Hippocampal formation (tissue), 2 donors: Measurements from ENCODE around the gene RHOT2.

Source experiments
- DNase-seq, 2 donors: peaks; one replicate each; lab custom pipeline; 2025; lab: John Stamatoyannopoulos, UW

Gene RHOT2

DNA sequence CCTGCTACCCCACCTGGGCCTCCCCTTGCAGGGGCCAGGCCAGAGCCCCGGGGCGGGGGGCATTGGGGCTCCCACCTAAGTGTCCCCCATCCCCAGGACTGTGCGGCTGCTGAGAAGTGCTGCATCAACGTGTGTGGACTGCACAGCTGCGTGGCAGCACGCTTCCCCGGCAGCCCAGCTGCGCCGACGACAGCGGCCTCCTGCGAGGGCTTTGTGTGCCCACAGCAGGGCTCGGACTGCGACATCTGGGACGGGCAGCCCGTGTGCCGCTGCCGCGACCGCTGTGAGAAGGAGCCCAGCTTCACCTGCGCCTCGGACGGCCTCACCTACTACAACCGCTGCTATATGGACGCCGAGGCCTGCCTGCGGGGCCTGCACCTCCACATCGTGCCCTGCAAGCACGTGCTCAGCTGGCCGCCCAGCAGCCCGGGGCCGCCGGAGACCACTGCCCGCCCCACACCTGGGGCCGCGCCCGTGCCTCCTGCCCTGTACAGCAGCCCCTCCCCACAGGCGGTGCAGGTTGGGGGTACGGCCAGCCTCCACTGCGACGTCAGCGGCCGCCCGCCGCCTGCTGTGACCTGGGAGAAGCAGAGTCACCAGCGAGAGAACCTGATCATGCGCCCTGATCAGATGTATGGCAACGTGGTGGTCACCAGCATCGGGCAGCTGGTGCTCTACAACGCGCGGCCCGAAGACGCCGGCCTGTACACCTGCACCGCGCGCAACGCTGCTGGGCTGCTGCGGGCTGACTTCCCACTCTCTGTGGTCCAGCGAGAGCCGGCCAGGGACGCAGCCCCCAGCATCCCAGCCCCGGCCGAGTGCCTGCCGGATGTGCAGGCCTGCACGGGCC, 35.2 kb upstream of the RHOT2 start:
- DNase-seq: no peak

DNA sequence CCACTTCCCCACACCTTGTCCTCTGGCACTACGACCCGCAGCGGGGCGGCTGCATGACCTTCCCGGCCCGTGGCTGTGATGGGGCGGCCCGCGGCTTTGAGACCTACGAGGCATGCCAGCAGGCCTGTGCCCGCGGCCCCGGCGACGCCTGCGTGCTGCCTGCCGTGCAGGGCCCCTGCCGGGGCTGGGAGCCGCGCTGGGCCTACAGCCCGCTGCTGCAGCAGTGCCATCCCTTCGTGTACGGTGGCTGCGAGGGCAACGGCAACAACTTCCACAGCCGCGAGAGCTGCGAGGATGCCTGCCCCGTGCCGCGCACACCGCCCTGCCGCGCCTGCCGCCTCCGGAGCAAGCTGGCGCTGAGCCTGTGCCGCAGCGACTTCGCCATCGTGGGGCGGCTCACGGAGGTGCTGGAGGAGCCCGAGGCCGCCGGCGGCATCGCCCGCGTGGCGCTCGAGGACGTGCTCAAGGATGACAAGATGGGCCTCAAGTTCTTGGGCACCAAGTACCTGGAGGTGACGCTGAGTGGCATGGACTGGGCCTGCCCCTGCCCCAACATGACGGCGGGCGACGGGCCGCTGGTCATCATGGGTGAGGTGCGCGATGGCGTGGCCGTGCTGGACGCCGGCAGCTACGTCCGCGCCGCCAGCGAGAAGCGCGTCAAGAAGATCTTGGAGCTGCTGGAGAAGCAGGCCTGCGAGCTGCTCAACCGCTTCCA, 34.4 kb upstream of the RHOT2 start:
- DNase-seq: no peak

DNA sequence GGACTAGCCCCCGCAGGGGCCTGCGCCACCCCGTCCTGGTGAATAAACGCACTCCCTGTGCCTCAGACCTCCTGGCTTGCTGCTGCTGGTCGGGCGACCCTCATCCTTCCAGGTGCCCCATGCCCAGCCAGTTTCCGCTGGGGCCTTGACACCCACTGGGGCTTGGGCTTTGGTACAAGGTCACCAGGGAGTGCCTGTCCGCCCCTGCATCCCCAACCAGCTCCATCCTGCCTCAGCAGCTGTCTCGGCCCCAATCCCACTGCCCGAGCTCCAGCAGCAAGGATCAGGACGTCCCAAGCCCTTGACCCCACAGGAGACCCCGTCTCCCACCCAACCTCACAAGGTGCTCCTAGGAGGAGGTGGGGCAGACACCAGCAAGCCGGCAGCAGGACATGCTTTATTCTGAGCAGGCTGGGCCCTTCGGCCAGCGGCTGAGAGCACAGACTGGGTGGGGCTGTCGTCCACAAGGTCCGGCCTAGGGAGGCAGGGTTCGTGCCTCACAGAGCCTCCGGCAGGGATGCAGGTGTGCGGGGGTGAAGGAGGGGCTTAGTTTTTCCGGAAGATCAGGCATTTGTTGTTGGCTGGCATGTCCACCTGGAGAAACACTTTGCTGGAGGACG, 33.8 kb upstream of the RHOT2 start:
- no peak for DNase-seq

DNA sequence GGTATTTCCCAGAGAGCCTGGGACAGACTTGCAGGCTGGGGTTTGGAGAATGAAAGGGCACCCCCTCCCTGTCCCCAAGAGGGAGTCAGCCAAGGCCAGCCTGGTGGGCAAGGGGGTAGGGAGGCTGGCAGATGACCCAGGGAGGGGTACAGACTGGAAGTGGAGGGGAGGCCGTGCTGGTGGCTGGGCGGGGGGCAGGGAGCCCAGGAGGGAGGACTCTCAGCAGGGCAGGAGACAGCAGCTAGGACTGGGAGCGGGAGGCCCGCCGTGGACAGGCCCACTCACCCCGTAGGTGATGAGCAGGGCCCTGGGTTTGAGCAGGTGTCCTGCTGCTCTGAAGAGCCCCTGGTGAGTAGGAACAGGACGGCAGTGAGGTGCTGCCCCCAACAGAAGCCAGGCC, 32.9 kb upstream of the RHOT2 start:
- DNase-seq: no peak

DNA sequence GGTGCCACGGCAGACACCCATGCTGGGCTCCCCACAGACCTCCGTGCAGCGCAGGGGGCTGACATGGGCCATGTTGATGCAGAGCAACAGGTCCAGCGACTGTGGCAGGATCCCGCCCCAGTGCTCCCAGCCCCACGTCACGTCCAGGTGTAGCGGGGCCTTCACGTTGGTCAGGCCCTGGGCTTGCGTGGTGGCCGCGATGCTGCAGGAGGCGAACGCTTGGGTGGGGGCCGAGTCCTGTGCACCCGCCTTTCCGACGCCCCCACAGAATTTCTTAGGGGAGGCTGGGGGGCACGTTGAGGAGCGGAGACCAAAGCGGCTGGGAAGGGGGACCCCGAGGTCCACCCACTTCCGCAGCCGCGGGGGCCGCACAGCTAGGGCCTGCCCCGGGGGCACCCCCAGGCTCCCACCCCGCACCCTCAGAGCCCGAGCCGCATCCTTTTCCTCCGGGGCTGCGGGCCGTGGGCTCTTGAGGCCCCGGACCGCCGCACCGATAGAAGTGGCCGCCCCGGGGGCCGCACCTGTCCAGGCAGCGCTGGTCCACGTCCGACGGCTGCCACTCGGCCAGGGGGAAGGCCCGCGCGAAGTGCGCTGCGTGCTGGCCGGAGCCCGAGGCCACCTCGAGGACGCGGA, 32.2 kb upstream of the RHOT2 start:
- no peak for DNase-seq

DNA sequence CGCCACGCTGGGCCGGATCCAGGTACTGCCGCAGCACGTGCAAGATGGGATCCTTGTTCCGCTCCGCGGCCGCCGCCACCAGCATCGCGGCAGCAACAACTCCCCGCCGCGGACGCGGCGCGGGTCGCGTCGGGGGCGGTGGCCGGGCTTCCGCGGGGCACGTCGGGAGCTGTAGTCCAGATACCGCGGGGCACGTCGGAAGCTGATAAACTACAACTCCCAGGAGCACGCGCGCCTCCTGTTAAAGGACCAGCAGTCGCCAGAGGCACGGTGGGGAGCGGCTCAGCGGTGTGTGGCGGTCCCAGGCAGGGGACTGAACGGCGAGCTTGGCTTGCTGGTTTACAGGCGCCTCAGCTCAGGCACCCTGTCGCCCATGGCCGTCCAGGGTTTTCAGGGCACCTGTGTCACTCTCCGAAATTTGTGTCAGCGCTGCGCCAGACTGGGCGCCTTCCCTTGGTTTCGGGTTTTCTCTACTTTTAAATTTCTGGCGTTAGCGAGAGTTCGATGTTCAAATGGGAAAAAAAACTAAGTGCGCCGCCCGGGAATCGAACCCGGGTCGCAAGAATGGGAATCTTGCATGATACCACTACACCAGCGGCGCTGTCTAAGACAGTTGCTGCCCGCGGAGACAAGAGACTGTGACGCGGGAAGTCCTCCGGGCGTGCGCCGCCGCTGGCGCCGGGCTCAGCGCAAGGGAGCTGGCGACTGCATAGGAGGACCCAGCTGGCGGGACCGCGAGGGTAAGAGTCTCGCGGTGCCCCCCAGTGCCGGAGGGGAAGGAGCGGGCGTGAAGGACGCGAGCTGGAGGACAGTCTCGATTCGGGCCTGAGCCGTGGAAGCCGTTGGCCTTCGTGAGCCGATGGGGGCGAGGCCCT, 31.5 kb upstream of the RHOT2 start, which contains the start of gene METTL26:
Gene METTL26 (minus strand): TSS at position 100 of the 875 bp plus-strand sequence. CDS start 15 bp downstream, at position 85.
- peak; percentile 93 to 98 for DNase-seq

DNA sequence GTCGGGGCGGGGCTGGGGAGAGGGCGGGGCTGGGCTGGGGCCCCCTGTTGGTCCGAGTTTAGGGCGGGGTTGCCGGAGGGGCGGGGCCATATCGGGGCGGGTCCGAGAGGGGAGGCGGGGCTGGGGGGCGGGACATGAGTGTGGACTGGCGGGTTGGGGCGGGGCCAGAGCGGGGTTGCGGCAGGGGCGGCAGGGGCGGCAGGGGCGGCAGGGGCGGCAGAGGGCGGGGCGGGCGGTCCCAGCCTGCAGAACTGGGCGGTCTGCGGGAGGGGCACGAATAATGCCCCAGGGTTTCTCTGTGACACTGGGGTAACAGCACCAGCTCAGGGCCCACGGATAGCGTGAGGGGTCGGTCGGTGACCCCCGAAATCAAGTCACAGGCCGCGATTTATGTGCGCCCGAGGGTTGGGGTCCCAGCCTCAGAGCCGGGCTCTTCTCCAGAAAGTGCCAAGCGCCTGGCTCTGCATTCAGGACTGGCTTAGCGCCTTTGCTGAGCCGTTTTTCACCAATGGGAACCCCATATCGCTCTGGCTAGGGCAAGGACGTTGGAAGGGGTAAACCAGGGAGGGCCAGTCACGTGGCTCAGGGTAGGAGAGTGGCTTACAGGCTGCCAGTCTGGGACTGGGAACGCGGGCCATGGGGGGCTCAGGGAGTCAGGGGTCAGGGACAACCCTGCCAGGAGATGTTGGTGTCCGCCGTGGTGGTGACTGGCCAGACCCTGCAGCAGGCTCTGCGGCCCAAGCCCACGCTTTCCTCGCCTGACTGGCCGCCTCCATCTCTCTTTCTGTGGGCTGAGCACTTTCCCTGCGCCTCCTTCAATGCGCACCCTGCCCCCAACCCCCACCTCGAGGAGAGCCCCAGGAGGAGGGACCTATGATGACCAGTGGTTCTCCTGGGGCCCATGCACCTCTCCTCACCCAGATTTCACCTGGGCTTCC, 30.6 kb upstream of the RHOT2 start:
- peak; percentile 90 to 98 for DNase-seq

DNA sequence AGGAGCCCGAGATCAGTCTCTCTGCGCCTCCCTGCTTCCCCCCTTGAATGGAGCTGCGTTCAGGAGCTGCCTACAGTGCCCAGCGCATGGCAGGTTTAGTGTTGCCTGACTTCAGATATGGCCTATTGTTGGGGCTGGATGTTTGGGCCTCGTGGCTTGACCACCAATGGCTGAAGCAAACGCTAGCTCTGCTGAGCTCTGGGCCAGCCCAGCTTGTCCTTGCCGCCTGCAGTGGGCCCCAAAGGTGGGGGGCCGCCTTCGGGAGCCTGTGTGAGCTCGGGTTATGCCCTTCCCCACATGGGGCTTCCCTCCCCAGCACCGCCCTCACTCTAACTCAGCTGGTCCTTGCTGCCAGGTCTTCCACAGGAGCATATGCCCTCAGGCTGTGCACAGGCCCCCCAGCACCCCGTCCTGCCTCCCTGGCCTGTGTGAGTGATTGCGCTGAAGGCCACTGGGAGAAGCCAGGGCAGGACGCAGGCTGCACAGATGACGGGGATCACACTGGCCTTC, 29.8 kb upstream of the RHOT2 start:
- DNase-seq: no peak

DNA sequence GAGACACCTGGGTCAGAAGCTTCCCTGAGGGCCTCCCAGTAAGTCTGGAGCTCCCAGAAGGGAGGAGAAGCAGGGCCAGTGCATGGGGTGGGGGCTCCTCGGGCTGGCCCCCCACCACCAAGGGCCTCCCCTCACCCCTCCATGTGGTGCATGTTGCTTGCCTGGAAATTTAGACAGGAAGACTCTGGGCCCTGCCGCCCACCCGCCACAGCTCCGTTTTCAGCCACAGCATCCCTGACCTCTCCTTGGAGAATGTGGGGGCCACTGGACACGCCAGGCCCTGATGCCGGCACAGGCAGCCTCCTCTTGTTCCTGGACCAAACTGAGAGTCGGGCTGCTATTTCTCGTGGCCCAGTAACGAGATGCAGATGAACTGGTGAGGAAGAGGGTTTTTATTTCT, 29.1 kb upstream of the RHOT2 start:
- DNase-seq: no peak

DNA sequence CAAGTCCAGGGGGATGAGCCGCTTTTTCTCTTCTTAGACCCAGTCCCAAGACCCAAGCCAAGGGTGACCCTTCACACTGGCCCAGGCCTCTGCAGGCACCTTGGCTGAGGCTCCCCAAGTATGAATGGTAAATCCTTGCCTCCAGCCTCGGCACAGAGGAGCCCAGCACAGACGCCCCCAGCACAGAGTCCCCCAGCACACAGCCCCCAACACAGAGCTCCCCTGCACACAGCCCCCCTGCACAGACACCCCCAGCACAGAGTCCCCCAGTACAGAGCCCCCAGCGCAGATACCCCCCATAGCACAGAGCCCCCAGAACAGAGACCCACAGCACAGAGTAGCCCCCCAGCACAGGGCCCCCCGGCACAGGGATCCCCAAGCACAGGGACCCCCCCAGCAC, 27.3 kb upstream of the RHOT2 start:
- DNase-seq: no peak

DNA sequence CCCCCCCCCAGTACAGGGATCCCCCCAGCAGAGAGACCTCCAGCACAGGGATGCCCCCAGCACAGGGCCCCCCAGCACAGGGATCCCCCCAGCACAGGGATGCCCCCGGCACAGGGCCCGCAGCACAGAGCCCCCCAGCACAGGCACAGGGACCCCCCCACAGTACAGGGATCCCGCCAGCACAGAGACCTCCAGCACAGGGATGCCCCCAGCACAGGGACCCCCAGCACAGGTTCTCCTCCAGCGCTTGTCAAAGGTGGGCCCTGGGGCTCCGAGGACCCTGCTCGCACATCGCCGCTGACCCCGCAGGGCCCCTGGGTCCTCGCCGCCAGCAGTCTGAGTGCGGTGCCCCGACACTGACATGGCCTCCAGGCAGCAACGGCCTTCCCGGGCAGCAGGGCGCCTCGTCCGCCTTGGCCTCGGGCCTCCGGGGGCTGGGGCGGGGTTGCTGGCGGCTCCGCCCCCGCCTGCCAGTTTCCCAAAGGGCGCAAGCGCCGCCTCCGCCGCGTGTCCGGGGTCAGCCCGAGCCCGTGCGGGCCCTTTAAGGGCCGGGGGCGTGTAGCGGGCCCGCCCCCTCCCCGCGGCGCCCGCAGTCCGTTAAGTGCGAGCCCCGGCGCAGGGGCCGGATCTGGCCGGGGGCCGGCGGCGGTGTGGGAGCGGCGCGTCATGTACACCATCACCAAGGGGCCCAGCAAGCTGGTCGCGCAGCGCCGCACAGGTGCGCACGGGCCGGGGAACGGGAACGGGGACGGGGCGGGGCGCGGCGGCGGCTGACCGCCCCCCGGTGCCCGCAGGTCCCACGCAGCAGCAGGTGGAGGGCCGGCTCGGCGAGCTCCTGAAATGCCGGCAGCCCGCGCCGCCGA, 26.4 kb upstream of the RHOT2 start, which contains the start of gene MCRIP2:
Gene MCRIP2 (plus strand): TSS at position 503 of the 863 bp plus-strand sequence. CDS start 164 bp downstream, at position 667.
- peak; percentile 71 to 72 for DNase-seq

DNA sequence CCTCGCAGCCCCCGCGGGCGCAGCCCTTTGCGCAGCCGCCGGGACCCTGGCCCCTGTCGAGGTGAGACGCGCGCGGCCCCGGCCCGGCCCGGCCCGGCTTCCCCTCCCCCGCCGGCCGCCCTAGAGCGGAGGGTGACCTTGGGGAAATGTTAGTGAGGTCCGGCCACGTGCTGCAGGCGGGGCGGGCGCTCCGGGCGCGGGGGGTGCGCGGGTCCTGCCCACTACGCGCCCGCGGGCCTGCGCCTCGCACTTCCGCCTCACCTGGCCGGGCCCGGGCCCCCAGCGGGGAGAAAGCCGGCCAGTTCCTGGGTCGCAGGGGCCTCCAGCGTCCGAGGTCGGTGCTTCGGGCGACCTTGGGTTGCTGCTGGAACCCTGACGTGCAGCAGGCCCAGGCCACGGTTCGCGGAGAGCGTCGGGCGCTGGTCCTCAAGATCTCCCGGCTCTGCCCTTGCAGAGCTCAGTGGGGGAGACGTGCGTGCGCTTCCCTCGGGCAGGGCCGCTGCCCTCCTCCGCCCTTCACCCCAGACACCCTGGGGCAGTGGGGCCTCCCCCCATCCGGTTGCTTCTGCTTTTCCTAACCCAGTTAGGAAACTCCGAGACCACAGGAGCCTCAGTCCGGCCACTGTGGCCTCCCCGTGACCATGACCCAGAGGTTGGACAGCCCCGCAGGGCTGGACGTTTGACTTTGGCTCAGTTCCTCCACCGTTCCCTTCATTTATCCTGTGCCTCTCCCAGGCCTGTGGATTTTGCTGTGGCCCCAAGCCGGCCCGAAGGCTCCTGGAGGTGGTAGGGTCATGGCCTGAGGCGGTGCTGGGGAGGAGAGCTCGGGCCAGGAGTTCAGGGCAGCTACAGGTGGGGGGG, 25.5 kb upstream of the RHOT2 start:
- DNase-seq: peak in 1 of 2 donors; percentile 31

DNA sequence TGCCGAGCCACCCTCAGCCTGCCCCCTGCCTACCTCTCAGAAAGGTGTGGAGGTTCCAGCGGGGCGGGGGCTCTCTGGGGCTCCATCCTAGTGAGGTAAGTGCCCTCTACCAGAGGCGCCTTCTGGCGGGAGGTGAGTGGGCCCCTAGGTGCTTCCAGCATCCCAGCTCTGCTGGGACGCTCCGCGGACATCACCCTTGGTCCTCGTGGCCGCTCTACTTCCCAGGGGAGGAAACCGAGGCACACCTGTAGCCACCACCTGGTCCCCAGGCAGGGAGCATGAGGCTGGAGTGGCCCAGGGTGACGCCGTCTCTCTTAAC, 24.9 kb upstream of the RHOT2 start:
- DNase-seq: no peak

DNA sequence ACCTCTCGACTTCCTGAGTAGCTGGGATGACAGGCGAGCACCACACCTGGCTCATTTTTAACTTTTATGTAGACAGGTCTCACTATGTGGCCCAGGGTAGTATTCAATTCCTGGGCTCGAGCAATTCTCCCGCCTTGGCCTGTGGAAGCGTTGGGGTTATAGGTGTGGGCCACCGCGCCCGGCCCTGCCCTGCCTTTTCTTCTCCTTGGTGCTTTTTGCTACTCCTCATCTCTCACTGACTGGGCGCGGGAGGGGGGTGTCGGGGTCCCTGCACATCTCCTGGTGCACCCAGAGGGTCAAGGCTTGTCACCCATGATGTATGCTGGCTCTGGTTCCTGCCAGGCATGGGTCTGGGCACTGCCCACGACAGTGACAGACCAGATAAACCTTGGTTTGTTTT, 23.4 kb upstream of the RHOT2 start:
- no peak for DNase-seq

DNA sequence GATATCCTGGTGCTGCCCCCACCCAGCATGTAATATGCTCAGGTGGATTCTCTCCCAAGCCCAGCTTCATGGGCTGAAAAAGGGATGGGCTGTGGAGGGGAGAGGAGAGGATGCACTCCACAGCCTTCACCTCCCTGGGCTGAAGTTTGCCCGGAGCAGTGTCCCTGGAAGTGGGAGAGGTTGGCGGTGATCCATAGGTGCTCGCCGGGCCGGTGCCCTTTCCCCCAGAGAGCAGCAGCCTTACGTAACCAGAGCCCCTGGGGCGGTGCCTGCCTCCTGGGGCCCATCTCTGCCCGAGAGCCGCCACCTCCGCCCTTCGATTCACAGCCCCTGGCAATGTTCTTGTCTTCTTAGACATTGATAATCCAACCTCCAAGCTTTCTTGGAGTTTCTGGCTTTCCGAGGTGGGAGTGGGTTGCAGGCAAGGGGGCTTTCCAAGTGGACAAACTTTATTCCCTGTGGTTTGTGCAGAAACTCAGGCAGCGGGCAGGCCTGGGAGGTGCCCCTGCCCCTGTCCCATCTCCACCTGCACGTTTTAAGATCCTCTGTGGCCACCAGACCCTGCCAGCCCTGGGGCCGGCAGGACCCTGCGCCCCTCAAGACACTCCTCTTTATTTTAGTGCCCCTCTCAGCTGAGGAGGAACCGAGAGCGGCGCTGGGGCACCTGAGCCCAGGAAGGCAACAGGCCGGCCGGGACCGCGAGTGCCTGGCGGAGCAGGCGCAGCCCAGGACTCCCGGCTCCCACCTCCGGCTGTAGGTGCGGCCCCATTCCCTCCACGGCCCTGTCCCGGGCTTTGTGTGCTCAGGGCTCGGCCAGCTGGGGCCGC, 21.9 kb upstream of the RHOT2 start:
- no peak for DNase-seq

DNA sequence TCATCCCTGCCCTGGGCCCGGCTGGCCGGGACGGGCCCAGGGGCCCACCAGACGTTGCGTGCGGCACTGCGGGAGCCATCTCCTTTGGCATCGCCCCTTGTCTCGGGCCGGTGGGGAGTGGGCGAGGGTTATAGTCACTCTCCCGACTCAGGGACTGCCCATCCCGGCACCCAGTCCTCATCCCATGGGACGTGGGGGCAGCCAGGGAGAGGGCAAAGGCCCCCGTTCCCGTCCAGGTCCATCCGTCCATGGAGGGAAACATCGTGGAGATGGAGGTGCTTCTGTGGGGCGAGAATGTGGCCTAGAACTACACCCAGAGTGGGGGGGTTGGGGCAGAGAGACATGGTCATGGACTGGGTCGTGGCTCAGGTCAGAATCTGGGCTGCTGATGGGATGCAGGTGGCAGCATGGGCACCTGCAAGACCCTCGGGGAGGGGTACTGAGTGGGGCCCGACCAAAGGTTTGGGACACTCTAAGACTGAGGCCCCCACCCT, 21.2 kb upstream of the RHOT2 start:
- no peak for DNase-seq
